ENCODE data around the gene MLXIPL. TPM values are rescaled to one million over a fixed set of nuclear protein-coding genes. Genes with fewer than 3 reads are reported as not detected.
A peak's percentile ranks its signal among the peaks of the same experiment; 100 is the strongest.

MLXIPL gene, protein sequence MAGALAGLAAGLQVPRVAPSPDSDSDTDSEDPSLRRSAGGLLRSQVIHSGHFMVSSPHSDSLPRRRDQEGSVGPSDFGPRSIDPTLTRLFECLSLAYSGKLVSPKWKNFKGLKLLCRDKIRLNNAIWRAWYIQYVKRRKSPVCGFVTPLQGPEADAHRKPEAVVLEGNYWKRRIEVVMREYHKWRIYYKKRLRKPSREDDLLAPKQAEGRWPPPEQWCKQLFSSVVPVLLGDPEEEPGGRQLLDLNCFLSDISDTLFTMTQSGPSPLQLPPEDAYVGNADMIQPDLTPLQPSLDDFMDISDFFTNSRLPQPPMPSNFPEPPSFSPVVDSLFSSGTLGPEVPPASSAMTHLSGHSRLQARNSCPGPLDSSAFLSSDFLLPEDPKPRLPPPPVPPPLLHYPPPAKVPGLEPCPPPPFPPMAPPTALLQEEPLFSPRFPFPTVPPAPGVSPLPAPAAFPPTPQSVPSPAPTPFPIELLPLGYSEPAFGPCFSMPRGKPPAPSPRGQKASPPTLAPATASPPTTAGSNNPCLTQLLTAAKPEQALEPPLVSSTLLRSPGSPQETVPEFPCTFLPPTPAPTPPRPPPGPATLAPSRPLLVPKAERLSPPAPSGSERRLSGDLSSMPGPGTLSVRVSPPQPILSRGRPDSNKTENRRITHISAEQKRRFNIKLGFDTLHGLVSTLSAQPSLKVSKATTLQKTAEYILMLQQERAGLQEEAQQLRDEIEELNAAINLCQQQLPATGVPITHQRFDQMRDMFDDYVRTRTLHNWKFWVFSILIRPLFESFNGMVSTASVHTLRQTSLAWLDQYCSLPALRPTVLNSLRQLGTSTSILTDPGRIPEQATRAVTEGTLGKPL
- polyA plus RNA-seq, result 195 TPM
- long read RNA-seq, donor 1, result 0 reads
- long read RNA-seq, donor 2, partial matches to known transcripts, result 36 of 46 reads
- long read RNA-seq, donor 2, other reads (novel, unspliced or antisense), result 9 of 46 reads
- long read RNA-seq, donor 3, partial matches to known transcripts, result 73 of 80 reads
- long read RNA-seq, donor 3, other reads (novel, unspliced or antisense), result 6 of 80 reads
- long read RNA-seq, donor 4, result 0 reads
- long read RNA-seq, donor 5, partial matches to known transcripts, result 0 of 3 reads
- long read RNA-seq, donor 5, other reads (novel, unspliced or antisense), result 0 of 3 reads
- long read RNA-seq, donor 6, partial matches to known transcripts, result 29 of 31 reads
- long read RNA-seq, donor 6, other reads (novel, unspliced or antisense), result 0 of 31 reads
- long read RNA-seq, donor 7, partial matches to known transcripts, result 10 of 10 reads
- long read RNA-seq, donor 7, other reads (novel, unspliced or antisense), result 0 of 10 reads
- long read RNA-seq, donor 8, partial matches to known transcripts, result 12 of 15 reads
- long read RNA-seq, donor 8, other reads (novel, unspliced or antisense), result 0 of 15 reads
- long read RNA-seq, donor 9, partial matches to known transcripts, result 5 of 5 reads
- long read RNA-seq, donor 9, other reads (novel, unspliced or antisense), result 0 of 5 reads
- long read RNA-seq, donor 10, transcript MLXIPL-211 (4 exons, 534 nt), result major isoform, 7 of 64 reads
- long read RNA-seq, donor 10, partial matches to known transcripts, result 56 of 64 reads
- long read RNA-seq, donor 10, other reads (novel, unspliced or antisense), result 0 of 64 reads
- long read RNA-seq, donor 11, partial matches to known transcripts, result 8 of 8 reads
- long read RNA-seq, donor 11, other reads (novel, unspliced or antisense), result 0 of 8 reads

DNA sequence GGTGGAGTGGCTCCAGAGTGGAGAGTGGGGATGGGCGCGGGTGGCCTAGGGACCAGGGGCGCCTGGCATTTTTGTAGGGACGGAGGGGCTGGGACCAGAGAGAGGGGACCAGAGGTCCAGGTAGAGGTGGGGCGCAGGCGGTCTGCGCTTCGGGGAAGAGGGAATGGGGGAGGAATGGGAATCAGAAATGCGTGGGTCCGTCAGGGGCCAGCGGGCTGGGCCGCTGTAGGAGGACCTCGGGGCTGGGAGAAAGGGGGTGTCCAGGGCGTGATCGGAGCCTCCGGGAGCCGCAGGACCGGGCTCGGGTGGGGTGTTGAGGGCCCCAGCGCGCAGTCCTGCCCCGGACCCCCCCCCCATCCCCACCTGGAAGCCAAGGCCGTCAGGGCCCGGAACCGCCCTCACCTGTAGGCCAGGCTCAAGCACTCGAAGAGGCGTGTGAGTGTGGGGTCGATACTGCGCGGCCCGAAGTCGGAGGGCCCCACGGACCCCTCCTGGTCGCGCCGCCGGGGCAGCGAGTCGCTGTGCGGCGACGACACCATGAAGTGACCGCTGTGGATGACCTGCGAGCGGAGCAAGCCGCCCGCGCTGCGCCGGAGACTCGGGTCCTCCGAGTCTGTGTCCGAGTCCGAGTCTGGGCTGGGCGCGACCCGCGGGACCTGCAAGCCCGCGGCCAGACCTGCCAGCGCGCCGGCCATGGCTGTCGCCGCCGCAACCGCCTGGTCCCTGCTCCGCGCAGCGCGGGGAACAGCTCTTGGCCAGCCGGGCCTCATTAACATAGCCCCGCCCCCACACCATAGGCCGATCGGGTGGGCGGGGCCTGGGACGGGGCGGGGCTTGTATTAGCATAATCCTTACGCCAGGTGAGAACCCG is at the start of gene MLXIPL:
Gene MLXIPL, minus strand, starts transcription at position 725 of the 871 bp plus-strand sequence. Its CDS starts 30 bp downstream, at position 695.
- no CpG with 5 or more reads among the region's 80 CpGs for WGBS (ENCODE audit: insufficient coverage, low lambda C conversion rate)

DNA sequence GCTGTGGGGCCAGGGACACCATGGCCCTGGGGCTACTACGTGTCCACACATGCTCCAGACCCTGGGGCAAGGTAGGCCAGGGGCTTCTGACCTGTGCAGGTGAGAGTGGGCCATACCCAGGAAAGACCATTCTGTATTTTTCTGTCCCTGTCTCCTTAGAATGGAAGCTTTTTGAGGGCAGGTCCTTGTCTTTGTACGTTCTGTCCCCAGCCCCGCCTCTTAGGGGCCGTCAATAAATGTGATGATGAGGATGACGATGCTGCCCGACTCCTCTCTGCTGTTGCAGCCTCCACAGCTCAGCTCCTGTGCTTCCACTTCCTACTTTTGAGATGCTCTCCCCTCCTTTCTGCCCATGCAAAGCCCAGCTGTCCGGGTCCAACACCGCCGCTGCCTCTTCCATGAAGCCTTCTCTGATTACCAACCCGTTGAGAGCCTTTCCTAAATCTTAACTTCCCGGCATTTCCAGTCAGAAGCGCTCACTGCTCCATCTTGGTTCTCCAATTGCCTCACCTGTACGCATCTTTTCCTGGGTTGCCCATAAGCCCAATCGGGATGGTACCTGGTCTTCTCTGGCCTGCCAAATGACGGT is 47.6 kb upstream of the MLXIPL start:
- H3K4me1 ChIP-seq (ENCODE audit: control insufficient read depth, insufficient read depth, low read length), result peaks cover 16% of the 10 kb centered on the region
- no peaks in the 10 kb centered on the region for H3K27me3 ChIP-seq (ENCODE audit: control insufficient read depth, insufficient read depth, low read length)
- peaks cover 2% of the 10 kb centered on the region for H3K36me3 ChIP-seq (ENCODE audit: control insufficient read depth, insufficient read depth, low read length)
- WGBS (ENCODE audit: insufficient coverage, low lambda C conversion rate), result 90% methylated on average over 3 of the region's 15 CpGs
- peaks cover 3% of the 10 kb centered on the region for H3K9me3 ChIP-seq (ENCODE audit: control insufficient read depth, low read depth, low read length)
- no peak overlapping the region for H3K4me3 ChIP-seq (ENCODE audit: low read length)
- no peak overlapping the region for H3K27ac ChIP-seq (ENCODE audit: low read length)
- no peak for DNase-seq

More for the DNA sequence above, at the start of gene MLXIPL:
- Histone ChIP-seq H3K36me3 (ENCODE audit: control insufficient read depth, insufficient read depth, low read length) (no peaks in the 10 kb centered on the region), H3K27ac (ENCODE audit: low read length) (peak within 1 kb of the TSS; percentile 67), H3K4me1 (ENCODE audit: control insufficient read depth, insufficient read depth, low read length) (peaks cover 12% of the 10 kb centered on the region), H3K4me3 (ENCODE audit: low read length) (peak within 1 kb of the TSS; percentile 65), H3K27me3 (ENCODE audit: control insufficient read depth, insufficient read depth, low read length) (peaks cover 29% of the 10 kb centered on the region), H3K9me3 (ENCODE audit: control insufficient read depth, low read depth, low read length) (peaks cover 4% of the 10 kb centered on the region)
- DNase-seq, result peak; percentile 80 to 88

DNA sequence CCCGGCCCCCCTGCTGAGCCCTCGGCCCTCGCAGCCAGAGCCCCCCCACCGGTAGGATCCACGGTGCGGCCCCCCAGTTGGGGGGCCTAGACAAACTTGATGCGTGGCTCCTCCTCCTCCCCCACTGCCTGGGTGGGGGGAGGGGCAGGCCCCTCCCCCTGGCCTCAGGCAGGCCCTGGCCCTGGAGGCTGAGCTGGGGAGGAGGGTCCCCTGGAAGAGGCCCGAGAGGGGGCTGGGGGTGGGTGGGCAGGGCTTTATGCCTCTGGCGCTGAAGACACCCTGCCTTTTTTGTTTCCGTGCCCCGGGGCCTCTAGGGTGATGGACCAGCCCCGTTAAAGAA is 47.0 kb upstream of the MLXIPL start:
- Histone ChIP-seq H3K27ac (ENCODE audit: low read length) (no peak overlapping the region), H3K9me3 (ENCODE audit: control insufficient read depth, low read depth, low read length) (peaks cover 3% of the 10 kb centered on the region), H3K27me3 (ENCODE audit: control insufficient read depth, insufficient read depth, low read length) (no peaks in the 10 kb centered on the region), H3K4me1 (ENCODE audit: control insufficient read depth, insufficient read depth, low read length) (peaks cover 16% of the 10 kb centered on the region), H3K36me3 (ENCODE audit: control insufficient read depth, insufficient read depth, low read length) (peaks cover 2% of the 10 kb centered on the region), H3K4me3 (ENCODE audit: low read length) (no peak overlapping the region)
- WGBS (ENCODE audit: insufficient coverage, low lambda C conversion rate), result no CpG with 5 or more reads among the region's 12 CpGs
- DNase-seq, result no peak

DNA sequence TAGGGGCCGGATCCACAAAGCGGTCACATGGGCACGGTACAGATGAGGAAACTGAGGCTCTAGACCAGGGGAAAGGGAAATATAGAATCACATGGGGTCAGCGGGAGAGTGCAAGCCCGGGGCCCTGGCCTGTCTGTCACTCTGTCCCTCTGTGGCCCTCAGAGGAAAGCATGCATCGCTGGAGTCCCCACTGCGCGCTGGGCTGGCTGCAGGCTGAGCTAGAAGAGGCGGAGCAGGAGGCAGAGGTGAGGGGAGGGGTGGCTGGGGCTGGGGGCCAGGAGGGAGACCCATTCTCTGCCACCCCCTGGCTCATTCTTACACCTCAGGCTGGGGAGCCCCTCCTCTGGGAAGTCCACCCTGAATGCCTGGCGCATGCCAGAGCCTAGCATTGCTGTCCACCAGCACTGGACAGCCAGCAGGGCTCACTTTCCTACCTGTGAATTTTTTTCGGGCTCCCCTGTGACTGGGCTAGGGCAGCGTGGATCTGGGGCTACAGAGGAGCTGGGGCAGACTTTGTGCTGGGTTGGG is 45.6 kb upstream of the MLXIPL start:
- WGBS (ENCODE audit: insufficient coverage, low lambda C conversion rate), result no CpG with 5 or more reads among the region's 12 CpGs
- Histone ChIP-seq H3K9me3 (ENCODE audit: control insufficient read depth, low read depth, low read length) (peaks cover 3% of the 10 kb centered on the region), H3K27me3 (ENCODE audit: control insufficient read depth, insufficient read depth, low read length) (no peaks in the 10 kb centered on the region), H3K4me3 (ENCODE audit: low read length) (no peak overlapping the region), H3K36me3 (ENCODE audit: control insufficient read depth, insufficient read depth, low read length) (peaks cover 2% of the 10 kb centered on the region), H3K4me1 (ENCODE audit: control insufficient read depth, insufficient read depth, low read length) (peaks cover 21% of the 10 kb centered on the region), H3K27ac (ENCODE audit: low read length) (no peak overlapping the region)
- DNase-seq, result no peak

DNA sequence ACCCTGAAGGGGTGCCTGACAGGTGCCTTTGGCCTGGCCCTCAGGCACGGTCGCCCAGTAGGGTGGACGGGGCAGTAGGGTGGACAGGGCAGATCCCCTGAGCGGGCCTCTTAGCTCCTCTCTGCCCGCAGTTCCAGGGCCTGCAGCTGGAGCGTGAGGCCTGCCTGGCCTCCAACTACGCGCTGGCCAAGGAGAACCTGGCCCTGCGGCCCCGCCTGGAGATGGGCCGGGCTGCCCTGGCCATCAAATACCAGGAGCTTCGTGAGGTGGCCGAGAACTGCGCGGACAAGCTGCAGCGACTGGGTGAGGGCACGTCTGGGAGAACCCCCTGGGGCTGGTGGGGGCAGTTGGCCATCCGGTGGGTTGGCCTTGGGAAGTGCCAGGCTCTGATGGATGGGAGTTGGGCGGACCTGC is 45.0 kb upstream of the MLXIPL start:
- Histone ChIP-seq H3K27ac (ENCODE audit: low read length) (no peak overlapping the region), H3K36me3 (ENCODE audit: control insufficient read depth, insufficient read depth, low read length) (peaks cover 2% of the 10 kb centered on the region), H3K27me3 (ENCODE audit: control insufficient read depth, insufficient read depth, low read length) (no peaks in the 10 kb centered on the region), H3K9me3 (ENCODE audit: control insufficient read depth, low read depth, low read length) (peaks cover 3% of the 10 kb centered on the region), H3K4me1 (ENCODE audit: control insufficient read depth, insufficient read depth, low read length) (peaks cover 21% of the 10 kb centered on the region), H3K4me3 (ENCODE audit: low read length) (no peak overlapping the region)
- DNase-seq, result no peak
- WGBS (ENCODE audit: insufficient coverage, low lambda C conversion rate), result no CpG with 5 or more reads among the region's 19 CpGs

DNA sequence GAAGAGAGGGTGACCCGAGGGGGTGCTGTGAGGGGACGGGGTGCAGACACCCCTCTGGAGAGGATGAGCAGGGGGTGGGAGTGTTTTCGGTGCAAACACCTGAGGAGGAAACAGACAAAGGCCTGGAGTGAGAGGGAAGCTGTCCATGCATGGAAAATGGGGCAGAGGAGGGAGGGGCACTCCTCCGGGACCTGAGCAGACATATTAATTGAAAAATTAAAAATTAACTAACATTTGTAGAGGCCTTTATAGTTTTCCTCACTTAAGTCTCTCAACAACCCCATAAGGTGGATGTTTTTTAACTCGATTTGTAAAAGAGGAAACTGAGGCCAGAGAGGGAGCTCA is 44.5 kb upstream of the MLXIPL start:
- Histone ChIP-seq H3K36me3 (ENCODE audit: control insufficient read depth, insufficient read depth, low read length) (peaks cover 2% of the 10 kb centered on the region), H3K27me3 (ENCODE audit: control insufficient read depth, insufficient read depth, low read length) (no peaks in the 10 kb centered on the region), H3K4me3 (ENCODE audit: low read length) (peak overlapping the region; percentile 81), H3K9me3 (ENCODE audit: control insufficient read depth, low read depth, low read length) (peaks cover 3% of the 10 kb centered on the region), H3K4me1 (ENCODE audit: control insufficient read depth, insufficient read depth, low read length) (peaks cover 21% of the 10 kb centered on the region), H3K27ac (ENCODE audit: low read length) (no peak overlapping the region)
- no CpG with 5 or more reads among the region's 5 CpGs for WGBS (ENCODE audit: insufficient coverage, low lambda C conversion rate)
- DNase-seq, result no peak

DNA sequence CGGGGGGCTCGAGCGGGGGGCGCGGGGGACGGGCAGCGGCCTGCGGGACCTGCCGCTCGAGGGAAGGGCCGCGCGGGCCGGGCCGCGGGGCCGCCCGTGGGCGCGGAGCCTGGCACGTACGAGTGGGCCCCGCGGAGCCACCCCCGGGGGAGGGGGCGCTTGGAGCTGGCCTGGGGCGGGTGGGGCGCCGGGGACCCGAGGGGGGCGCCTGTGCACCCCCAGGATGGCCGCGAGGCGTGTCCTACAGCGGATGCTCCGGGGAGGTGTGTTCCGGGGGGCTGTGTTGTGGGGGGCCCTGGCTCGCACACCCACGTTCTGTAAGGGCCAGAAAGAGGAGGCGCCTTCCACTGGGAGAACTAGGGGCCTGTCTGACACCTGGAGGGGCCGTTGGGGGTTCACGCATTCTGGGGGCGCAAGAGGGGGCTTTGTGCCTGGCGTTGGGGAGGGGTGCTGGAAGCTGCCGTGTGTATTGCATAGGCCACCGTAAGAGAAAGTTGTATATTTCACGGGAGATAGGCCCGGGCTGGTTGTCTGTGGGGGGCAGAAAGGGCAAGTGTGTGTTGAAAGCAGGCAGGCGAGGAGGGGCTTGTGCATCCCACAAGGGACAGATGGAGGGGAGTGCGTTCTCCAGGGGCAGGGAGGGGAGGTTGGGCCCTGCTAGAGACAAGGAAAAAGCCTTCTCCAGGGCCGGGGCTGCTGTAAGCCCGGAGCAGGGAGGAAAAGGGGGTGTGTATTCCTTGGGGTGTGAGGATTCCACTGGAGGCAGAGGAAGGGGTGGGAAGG is 44.0 kb upstream of the MLXIPL start:
- Histone ChIP-seq H3K36me3 (ENCODE audit: control insufficient read depth, insufficient read depth, low read length) (peaks cover 2% of the 10 kb centered on the region), H3K27ac (ENCODE audit: low read length) (no peak overlapping the region), H3K9me3 (ENCODE audit: control insufficient read depth, low read depth, low read length) (peaks cover 3% of the 10 kb centered on the region), H3K4me1 (ENCODE audit: control insufficient read depth, insufficient read depth, low read length) (peaks cover 21% of the 10 kb centered on the region), H3K27me3 (ENCODE audit: control insufficient read depth, insufficient read depth, low read length) (no peaks in the 10 kb centered on the region), H3K4me3 (ENCODE audit: low read length) (peak overlapping the region; percentile 81)
- DNase-seq, result peak in 1 of 2 donors; percentile 55
- WGBS (ENCODE audit: insufficient coverage, low lambda C conversion rate), result no CpG with 5 or more reads among the region's 52 CpGs

DNA sequence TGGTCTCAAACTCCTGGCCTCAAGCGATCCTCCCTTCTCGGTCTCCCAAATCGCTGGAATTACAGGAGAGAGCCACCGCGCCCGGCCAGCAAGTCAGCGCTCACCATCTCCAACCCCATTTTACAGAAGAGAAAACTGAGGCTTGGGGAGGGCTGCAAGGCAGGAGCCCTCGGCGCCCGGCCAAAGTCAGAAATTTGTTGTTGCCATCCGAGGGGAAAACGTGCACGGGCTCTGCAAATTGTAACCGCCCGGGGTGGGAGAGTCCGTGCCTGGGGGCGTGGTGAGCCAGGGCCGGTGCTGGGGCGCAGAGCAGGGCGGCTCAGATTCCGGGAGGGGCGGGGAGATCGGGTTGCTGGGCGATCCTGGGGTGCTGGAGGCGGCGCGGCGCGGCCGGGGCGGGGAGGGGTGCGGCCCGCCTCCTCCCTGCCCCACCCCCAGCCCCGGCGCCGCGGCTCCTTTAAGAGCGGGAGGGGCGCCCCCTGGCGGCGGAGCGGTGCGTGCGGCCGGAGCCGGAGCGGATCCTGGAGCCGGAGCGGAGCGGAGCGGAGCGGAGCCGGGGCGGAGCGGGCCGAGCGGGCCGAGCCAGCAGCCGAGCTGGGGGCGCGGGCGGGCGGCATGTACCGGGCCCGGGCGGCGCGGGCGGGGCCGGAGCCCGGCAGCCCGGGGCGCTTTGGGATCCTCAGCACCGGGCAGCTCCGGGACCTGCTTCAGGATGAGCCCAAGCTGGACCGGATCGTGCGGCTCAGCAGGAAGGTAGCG is 43.2 kb upstream of the MLXIPL start, which contains the start of gene VPS37D:
Gene VPS37D, plus strand, starts transcription at position 488 of the 759 bp plus-strand sequence. Its CDS starts 128 bp downstream, at position 616.
- peaks cover 3% of the 10 kb centered on the region for H3K9me3 ChIP-seq (ENCODE audit: control insufficient read depth, low read depth, low read length)
- peak; percentile 88 to 94 for DNase-seq
- no CpG with 5 or more reads among the region's 79 CpGs for WGBS (ENCODE audit: insufficient coverage, low lambda C conversion rate)
- peak within 1 kb of the TSS; percentile 81 for H3K4me3 ChIP-seq (ENCODE audit: low read length)
- H3K36me3 ChIP-seq (ENCODE audit: control insufficient read depth, insufficient read depth, low read length), result peaks cover 2% of the 10 kb centered on the region
- H3K4me1 ChIP-seq (ENCODE audit: control insufficient read depth, insufficient read depth, low read length), result peaks cover 21% of the 10 kb centered on the region
- H3K27ac ChIP-seq (ENCODE audit: low read length), result no peak within 1 kb of the TSS
- H3K27me3 ChIP-seq (ENCODE audit: control insufficient read depth, insufficient read depth, low read length), result no peaks in the 10 kb centered on the region
